OCI-LY1 (cell line): Measurements from ENCODE around the gene RRAS.

Source experiments
- H2AFZ ChIP-seq: fragments of 200-600 bp; sonication (generic), shearing (Covaris generic); 2 replicates; pipeline ENCODE4 v1.6.0; 2014; ENCODE audit warnings: antibody characterized with exemption, mild to moderate bottlenecking, low read length
- H3F3A ChIP-seq: fragments of 200-600 bp; sonication (generic), shearing (Covaris generic); 2 replicates; pipeline ENCODE4 v1.6.0; 2014; ENCODE audit warnings: mild to moderate bottlenecking, antibody characterized with exemption, low read length, moderate library complexity; ENCODE audit not compliant: insufficient read depth
- H3K27ac ChIP-seq: fragments of 200-600 bp; sonication (generic); 2 replicates; pipeline ENCODE4 v1.5.1; 2014; ENCODE audit warnings: low read length, mixed run types, mild to moderate bottlenecking, low read depth; ENCODE audit not compliant: poor library complexity, severe bottlenecking
- H3K27me3 ChIP-seq: fragments of 200-600 bp; sonication (generic); 2 replicates; pipeline ENCODE4 v1.6.0; 2014; ENCODE audit warnings: antibody characterized with exemption, mild to moderate bottlenecking, low read length, moderate library complexity; ENCODE audit not compliant: insufficient read depth
- H3K36me3 ChIP-seq: fragments of 200-600 bp; sonication (generic); 2 replicates; pipeline ENCODE4 v1.6.1; 2014; ENCODE audit warnings: mild to moderate bottlenecking, antibody characterized with exemption, low read length, moderate library complexity, mixed read lengths; ENCODE audit not compliant: insufficient read depth
- H3K4me1 ChIP-seq: fragments of 200-600 bp; sonication (generic); 2 replicates; pipeline ENCODE4 v1.5.1; 2014; ENCODE audit warnings: mild to moderate bottlenecking, low read length, moderate library complexity; ENCODE audit not compliant: insufficient read depth, severe bottlenecking
- H3K4me2 ChIP-seq: fragments of 200-600 bp; sonication (generic), shearing (Covaris generic); 2 replicates; pipeline ENCODE4 v1.6.1; 2014; ENCODE audit warnings: low read length
- H3K4me3 ChIP-seq: fragments of 200-600 bp; sonication (generic); 2 replicates; pipeline ENCODE4 v1.5.1; 2014; ENCODE audit warnings: low read length, low read depth, mild to moderate bottlenecking, mixed read lengths; ENCODE audit not compliant: poor library complexity, severe bottlenecking
- H3K79me2 ChIP-seq: fragments of 200-600 bp; shearing (Covaris generic); 2 replicates; pipeline ENCODE4 v1.6.1; 2016; ENCODE audit warnings: mixed run types, low read length, mixed read lengths; ENCODE audit not compliant: insufficient read depth
- H3K9ac ChIP-seq: fragments of 200-600 bp; sonication (generic), shearing (Covaris generic); 2 replicates; pipeline ENCODE4 v1.6.1; 2014; ENCODE audit warnings: mild to moderate bottlenecking, low read length, mixed read lengths
- H3K9me2 ChIP-seq: fragments of 200-600 bp; sonication (generic), shearing (Covaris generic); 2 replicates; pipeline ENCODE4 v1.6.1; 2014; ENCODE audit warnings: low read depth, mild to moderate bottlenecking, low read length, mixed read lengths
- H3K9me3 ChIP-seq: fragments of 200-600 bp; shearing (Covaris generic); 2 replicates; pipeline ENCODE4 v1.6.1; 2014; ENCODE audit warnings: low read length, mixed read lengths
- H4K20me1 ChIP-seq: fragments of 200-600 bp; sonication (generic), shearing (Covaris generic); 2 replicates; pipeline ENCODE4 v1.6.0; 2016; ENCODE audit warnings: mild to moderate bottlenecking, low read length; ENCODE audit not compliant: insufficient read depth
- EZH2 ChIP-seq: fragments of 200-600 bp; sonication (generic), shearing (Covaris generic); IDR thresholded peaks from 2 replicates; pipeline ENCODE4 v1.8.0; 2017; ENCODE audit warnings: borderline replicate concordance, mixed run types, mild to moderate bottlenecking, antibody characterized with exemption, low read length, moderate library complexity, mixed read lengths
- TF ChIP-seq, protein P1 (sequence below): fragments of 200-600 bp; sonication (generic), shearing (Covaris generic); IDR thresholded peaks from 2 replicates; pipeline ENCODE4 v1.5.1; 2017; ENCODE audit warnings: mild to moderate bottlenecking, antibody characterized with exemption, low read length, moderate library complexity, mixed read lengths

RRAS gene

GRCh38 chr19:49590071-49590970, 49.6 kb downstream of the RRAS start:
- TF ChIP-seq EZH2 = no peak
- TF ChIP-seq, protein P1, sequence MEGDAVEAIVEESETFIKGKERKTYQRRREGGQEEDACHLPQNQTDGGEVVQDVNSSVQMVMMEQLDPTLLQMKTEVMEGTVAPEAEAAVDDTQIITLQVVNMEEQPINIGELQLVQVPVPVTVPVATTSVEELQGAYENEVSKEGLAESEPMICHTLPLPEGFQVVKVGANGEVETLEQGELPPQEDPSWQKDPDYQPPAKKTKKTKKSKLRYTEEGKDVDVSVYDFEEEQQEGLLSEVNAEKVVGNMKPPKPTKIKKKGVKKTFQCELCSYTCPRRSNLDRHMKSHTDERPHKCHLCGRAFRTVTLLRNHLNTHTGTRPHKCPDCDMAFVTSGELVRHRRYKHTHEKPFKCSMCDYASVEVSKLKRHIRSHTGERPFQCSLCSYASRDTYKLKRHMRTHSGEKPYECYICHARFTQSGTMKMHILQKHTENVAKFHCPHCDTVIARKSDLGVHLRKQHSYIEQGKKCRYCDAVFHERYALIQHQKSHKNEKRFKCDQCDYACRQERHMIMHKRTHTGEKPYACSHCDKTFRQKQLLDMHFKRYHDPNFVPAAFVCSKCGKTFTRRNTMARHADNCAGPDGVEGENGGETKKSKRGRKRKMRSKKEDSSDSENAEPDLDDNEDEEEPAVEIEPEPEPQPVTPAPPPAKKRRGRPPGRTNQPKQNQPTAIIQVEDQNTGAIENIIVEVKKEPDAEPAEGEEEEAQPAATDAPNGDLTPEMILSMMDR = peak; percentile 13; the same call in 1 of the 2 replicates
- Histone ChIP-seq H3K36me3 (peaks cover 14% of the 10 kb centered on the region), H3F3A (no peaks in the 10 kb centered on the region), H3K79me2 (peaks cover 5% of the 10 kb centered on the region; the same call in 1 of the 2 replicates), H3K9me3 (no peaks in the 10 kb centered on the region), H3K9ac (peak overlapping the region; percentile 79), H3K4me2 (peak overlapping the region; percentile 68), H3K9me2 (no peaks in the 10 kb centered on the region), H2AFZ (no peak overlapping the region), H3K4me1 (peaks cover 6% of the 10 kb centered on the region), H4K20me1 (no peaks in the 10 kb centered on the region), H3K27ac (peak overlapping the region; percentile 88), H3K4me3 (peak overlapping the region; percentile 96), H3K27me3 (no peaks in the 10 kb centered on the region)

DNA sequence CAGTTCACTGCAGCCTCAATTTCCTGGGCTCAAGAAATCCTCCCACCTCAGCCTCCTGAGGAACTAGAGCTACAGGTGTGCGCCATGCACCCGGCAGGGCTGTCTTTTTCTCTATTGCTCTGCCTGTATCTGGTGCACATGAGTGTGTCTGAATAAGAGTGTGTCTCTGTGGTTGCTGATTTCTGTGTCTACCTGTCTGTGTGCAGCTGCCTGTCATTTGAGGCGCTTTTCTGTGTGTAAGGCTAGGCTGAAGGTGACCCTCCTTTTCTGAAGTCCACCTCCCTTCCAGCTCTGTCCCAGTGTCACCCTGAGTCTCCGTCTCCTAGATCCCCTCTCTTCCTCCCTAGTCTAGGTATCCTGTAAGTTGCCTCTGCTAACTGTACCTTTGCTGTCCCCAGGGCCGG, 50.4 kb downstream of the RRAS start:
- TF ChIP-seq, protein P1 = no peak
- TF ChIP-seq EZH2 = no peak
- H3K9ac ChIP-seq = no peak overlapping the region

GRCh38 chr19:49588365-49589122, 51.4 kb downstream of the RRAS start:
- Histone ChIP-seq H3K27me3 (no peaks in the 10 kb centered on the region), H2AFZ (no peak overlapping the region), H3K4me1 (peaks cover under 1% of the 10 kb centered on the region), H3K27ac (no peak overlapping the region), H3K9me2 (no peaks in the 10 kb centered on the region), H3K4me2 (no peak overlapping the region), H3K9ac (no peak overlapping the region), H3F3A (no peaks in the 10 kb centered on the region), H4K20me1 (no peaks in the 10 kb centered on the region), H3K9me3 (no peaks in the 10 kb centered on the region), H3K36me3 (no peaks in the 10 kb centered on the region), H3K79me2 (peaks cover 5% of the 10 kb centered on the region; the same call in 1 of the 2 replicates), H3K4me3 (no peak overlapping the region)
- TF ChIP-seq, protein P1 = no peak
- no peak for TF ChIP-seq EZH2

More for the DNA sequence above, 50.4 kb downstream of the RRAS start:
- Histone ChIP-seq H2AFZ (no peak overlapping the region), H4K20me1 (no peaks in the 10 kb centered on the region), H3K4me2 (no peak overlapping the region), H3K4me1 (peaks cover 6% of the 10 kb centered on the region), H3K9me3 (no peaks in the 10 kb centered on the region), H3F3A (no peaks in the 10 kb centered on the region), H3K27ac (no peak overlapping the region), H3K79me2 (peaks cover 5% of the 10 kb centered on the region; the same call in 1 of the 2 replicates), H3K9me2 (no peaks in the 10 kb centered on the region), H3K27me3 (no peaks in the 10 kb centered on the region), H3K4me3 (no peak overlapping the region), H3K36me3 (peaks cover 9% of the 10 kb centered on the region)
